CD4-positive, alpha-beta T cell treated with Interleukin-15 for 1 hour (primary cell): ENCODE measurements around the gene IDS.
"Not testable (repeated sequence)": the region's sequence is repeated elsewhere in the genome, so short reads cannot be mapped to it uniquely, and the experiment has no call there.

Experiments used
- DNase-seq: peaks from one replicate; pipeline ENCODE4 v3.0.0-alpha.2; 2020

IDS gene

GRCh38 chrX:149504915-149505651, at the start of gene IDS:
TSS of gene IDS (minus strand) at chrX:149505306. CDS start at chrX:149505137, 169 bp downstream.
- DNase-seq = peak; percentile 93

GRCh38 chrX:149551939-149552248, 46.8 kb upstream of the IDS start:
- not testable (repeated sequence) for DNase-seq

GRCh38 chrX:149551245-149551938, 46.3 kb upstream of the IDS start:
- DNase-seq = not testable (repeated sequence)

- DNase-seq = not testable (repeated sequence)
Measured at GRCh38 chrX:149550454-149550853, 45.3 kb upstream of the IDS start.

GRCh38 chrX:149549701-149550100, 44.6 kb upstream of the IDS start, which contains the start of gene HSFX3:
TSS of gene HSFX3 (minus strand) at chrX:149549924. CDS start at chrX:149549852, 72 bp downstream.
- DNase-seq = not testable (repeated sequence)

- not testable (repeated sequence) for DNase-seq
Measured at GRCh38 chrX:149547782-149548181, 42.7 kb upstream of the IDS start.

- not testable (repeated sequence) for DNase-seq
Measured at GRCh38 chrX:149546962-149547361, 41.9 kb upstream of the IDS start.

GRCh38 chrX:149545545-149546543, 40.7 kb upstream of the IDS start:
- not testable (repeated sequence) for DNase-seq

GRCh38 chrX:149541521-149542047, 36.5 kb upstream of the IDS start:
- DNase-seq = no peak

GRCh38 chrX:149540621-149541520, 35.8 kb upstream of the IDS start, which contains the start of gene EOLA1:
TSS of gene EOLA1 (plus strand) at chrX:149541012. CDS start at chrX:149545631, 4,619 bp downstream.
- DNase-seq = peak; percentile 95

- DNase-seq = peak; percentile 93
Measured at GRCh38 chrX:149540131-149540620, 35.1 kb upstream of the IDS start.

- peak; percentile 96 for DNase-seq
Measured at GRCh38 chrX:149539283-149540130, 34.4 kb upstream of the IDS start.

GRCh38 chrX:149537474-149537873, 32.4 kb upstream of the IDS start:
- DNase-seq = not testable (repeated sequence)

- DNase-seq = not testable (repeated sequence)
Measured at GRCh38 chrX:149534926-149535602, 30.0 kb upstream of the IDS start.

- not testable (repeated sequence) for DNase-seq
Measured at GRCh38 chrX:149533999-149534398, 28.9 kb upstream of the IDS start.

GRCh38 chrX:149532868-149533267, 27.8 kb upstream of the IDS start:
- DNase-seq = not testable (repeated sequence)

GRCh38 chrX:149531599-149531998, 26.5 kb upstream of the IDS start:
- no peak for DNase-seq

- no peak for DNase-seq
Measured at GRCh38 chrX:149528381-149528780, 23.3 kb upstream of the IDS start.

- peak; percentile 56 for DNase-seq
Measured at GRCh38 chrX:149527705-149528104, 22.6 kb upstream of the IDS start.
